Activated naive CD4-positive, alpha-beta T cell (primary cell): ENCODE data around the gene MYO16.

Experiments used
- DNase-seq, 4 experiments: peaks; one replicate each; lab custom pipeline; 2025; lab: John Stamatoyannopoulos, UW

The MYO16 gene

GRCh38 chr13:109154546-109154945, 525.1 kb downstream of the MYO16 start:
- no peak for DNase-seq

GRCh38 chr13:109154966-109155761, 525.8 kb downstream of the MYO16 start:
- DNase-seq, result no peak

- DNase-seq, result no peak
Observed at GRCh38 chr13:109156181-109156935, 526.9 kb downstream of the MYO16 start.

GRCh38 chr13:109157275-109157674, 527.9 kb downstream of the MYO16 start:
- no peak for DNase-seq

GRCh38 chr13:109158383-109158782, 529.0 kb downstream of the MYO16 start:
- DNase-seq, result no peak

- DNase-seq, result no peak
Observed at GRCh38 chr13:109159650-109160309, 530.4 kb downstream of the MYO16 start.

GRCh38 chr13:109160357-109160756, 530.9 kb downstream of the MYO16 start:
- DNase-seq, result no peak

- DNase-seq, result no peak
Observed at GRCh38 chr13:109160887-109161669, 531.7 kb downstream of the MYO16 start.

- no peak for DNase-seq
Observed at GRCh38 chr13:109162248-109163036, 533.0 kb downstream of the MYO16 start.

- no peak for DNase-seq
Observed at GRCh38 chr13:109163037-109163379, 533.6 kb downstream of the MYO16 start.

- DNase-seq, result no peak
Observed at GRCh38 chr13:109165417-109165904, 536.0 kb downstream of the MYO16 start.

GRCh38 chr13:109166804-109167203, 537.4 kb downstream of the MYO16 start:
- no peak for DNase-seq

- no peak for DNase-seq
Observed at GRCh38 chr13:109172136-109172535, 542.7 kb downstream of the MYO16 start.

- DNase-seq, result no peak
Observed at GRCh38 chr13:109175666-109176065, 546.3 kb downstream of the MYO16 start.

GRCh38 chr13:109180905-109181425, 551.6 kb downstream of the MYO16 start:
- DNase-seq, result no peak

- no peak for DNase-seq
Observed at GRCh38 chr13:109182777-109183465, 553.5 kb downstream of the MYO16 start.

GRCh38 chr13:109191413-109191812, 562.0 kb downstream of the MYO16 start:
- DNase-seq, result no peak

- DNase-seq, result no peak
Observed at GRCh38 chr13:109192306-109192705, 562.9 kb downstream of the MYO16 start.

- DNase-seq, result no peak
Observed at GRCh38 chr13:109196948-109197347, 567.5 kb downstream of the MYO16 start.

- DNase-seq, result no peak
Observed at GRCh38 chr13:109198585-109198984, 569.2 kb downstream of the MYO16 start.
